PC-9 (cell line): Measurements from ENCODE around the gene SPDYE5.

Experiments used
- CTCF ChIP-seq: fragments of 200-600 bp; sonication (generic); conservative IDR thresholded peaks from 2 replicates; pipeline ENCODE4 v1.6.1; 2017; ENCODE audit warnings: mixed run types, antibody characterized with exemption, mild to moderate bottlenecking, moderate library complexity
- EZH2 ChIP-seq: fragments of 200-600 bp; sonication (generic); IDR thresholded peaks from 2 replicates; pipeline ENCODE4 v1.8.0; 2017; ENCODE audit warnings: antibody characterized with exemption, low read depth

- TF ChIP-seq CTCF (no peak), EZH2 (no peak)
Measured at GRCh38 chr7:75531359-75531821, 39.3 kb downstream of the SPDYE5 start.
